CD1c-positive myeloid dendritic cell (primary cell): ENCODE measurements around the gene TSHZ2.

Experiments
- DNase-seq: peaks from one replicate; pipeline ENCODE4 v3.0.0-alpha.2; 2016; ENCODE audit errors: extremely low spot score

TSHZ2 gene

GRCh38 chr20:53283011-53283410 is 310.9 kb downstream of the TSHZ2 start:
- no peak for DNase-seq

DNA sequence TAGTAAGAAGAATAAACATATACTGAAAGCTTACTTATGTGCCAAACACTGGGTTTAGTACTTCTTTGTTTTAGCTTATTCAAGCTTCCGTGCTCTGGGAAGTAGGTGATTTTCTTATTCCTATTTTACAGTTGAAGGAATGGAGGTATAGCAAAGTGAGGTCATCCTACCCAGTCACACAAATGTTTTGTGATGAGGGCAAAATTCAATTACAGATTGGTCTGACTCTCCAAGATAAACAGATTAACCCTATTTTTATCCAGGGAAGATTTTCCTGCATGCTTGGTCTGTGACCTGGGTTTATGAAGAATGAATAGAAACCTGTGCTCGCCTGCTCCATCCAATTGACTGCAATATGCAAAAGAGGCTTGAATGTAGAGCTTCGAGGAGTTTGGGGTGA is 311.4 kb downstream of the TSHZ2 start:
- no peak for DNase-seq

DNA sequence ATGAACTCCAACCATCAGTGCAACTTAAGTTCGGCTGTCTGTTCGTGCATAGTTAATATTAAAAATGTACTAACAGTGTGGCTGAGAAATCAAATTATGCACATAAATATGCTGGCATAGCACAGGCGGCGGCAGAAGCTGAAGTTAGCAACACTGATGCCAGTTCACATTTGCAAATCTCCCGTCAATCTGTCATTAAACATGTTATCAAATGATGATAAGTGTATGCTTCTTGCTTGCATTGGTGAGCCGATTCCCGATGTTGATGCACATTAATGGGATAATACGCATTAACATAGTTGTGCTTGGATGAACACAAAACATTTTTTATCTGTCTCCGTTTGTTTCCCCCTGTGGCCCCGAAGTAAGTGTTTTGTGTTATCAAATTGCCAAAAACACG is 312.1 kb downstream of the TSHZ2 start:
- DNase-seq: no peak

GRCh38 chr20:53284696-53285095 is 312.5 kb downstream of the TSHZ2 start:
- DNase-seq: no peak

- DNase-seq: no peak
Observed at GRCh38 chr20:53287357-53288042, 315.3 kb downstream of the TSHZ2 start.

DNA sequence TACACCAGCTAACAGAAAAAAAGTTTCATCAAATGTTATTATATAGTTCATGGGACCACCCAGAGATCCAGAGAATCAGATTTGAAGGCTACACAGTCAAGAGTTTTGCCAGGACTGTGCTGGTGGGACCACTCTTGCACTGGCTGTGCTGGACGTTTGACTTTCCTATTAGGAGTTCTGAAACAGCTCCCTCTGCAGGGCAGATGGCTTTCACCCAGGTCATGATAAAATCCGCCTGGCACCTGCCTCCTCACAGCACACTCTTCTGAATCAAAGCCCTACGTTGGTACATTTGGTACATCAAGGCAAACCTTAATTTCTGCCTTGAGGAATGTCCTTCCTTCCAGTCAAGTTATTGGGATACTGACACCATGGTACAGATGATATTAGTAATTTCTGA is 319.4 kb downstream of the TSHZ2 start:
- DNase-seq: no peak

DNA sequence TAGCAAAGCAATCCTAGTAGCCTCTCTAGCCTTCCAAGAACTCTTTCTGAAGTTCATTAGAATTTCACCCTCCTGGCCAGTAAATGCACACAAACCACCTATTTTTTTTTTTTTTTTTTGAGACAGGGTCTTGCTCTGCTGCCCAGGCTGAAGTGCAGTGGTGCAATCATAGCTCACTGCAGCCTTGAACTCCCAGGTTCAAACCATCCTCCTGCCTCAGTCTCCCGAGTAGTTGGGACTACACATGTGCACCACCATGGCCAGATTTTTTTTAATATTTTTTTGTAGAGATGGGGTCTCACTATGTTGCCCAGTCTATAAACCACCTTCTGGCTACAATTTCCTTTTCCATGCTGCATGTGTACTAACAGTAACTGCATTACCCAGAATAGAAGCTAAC is 320.2 kb downstream of the TSHZ2 start:
- DNase-seq: no peak

DNA sequence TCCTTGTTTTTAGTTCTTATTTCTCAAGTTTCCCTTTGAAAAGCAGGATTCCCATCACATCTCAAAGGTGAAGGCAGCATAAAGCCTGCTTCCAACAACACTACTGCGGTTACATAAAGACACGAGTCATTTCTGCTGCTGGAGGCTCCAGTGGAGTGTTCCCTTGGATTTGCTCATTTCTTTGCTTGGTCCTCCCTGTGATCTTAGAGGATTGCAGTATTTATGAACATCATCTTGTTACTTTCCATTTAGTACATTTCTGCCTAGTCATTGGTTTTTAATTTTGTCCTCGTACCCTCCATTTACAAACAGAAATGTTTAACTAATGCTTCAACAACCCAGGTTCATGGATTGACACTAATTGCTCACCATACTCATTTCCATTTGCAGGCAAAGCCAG is 322.6 kb downstream of the TSHZ2 start:
- no peak for DNase-seq

DNA sequence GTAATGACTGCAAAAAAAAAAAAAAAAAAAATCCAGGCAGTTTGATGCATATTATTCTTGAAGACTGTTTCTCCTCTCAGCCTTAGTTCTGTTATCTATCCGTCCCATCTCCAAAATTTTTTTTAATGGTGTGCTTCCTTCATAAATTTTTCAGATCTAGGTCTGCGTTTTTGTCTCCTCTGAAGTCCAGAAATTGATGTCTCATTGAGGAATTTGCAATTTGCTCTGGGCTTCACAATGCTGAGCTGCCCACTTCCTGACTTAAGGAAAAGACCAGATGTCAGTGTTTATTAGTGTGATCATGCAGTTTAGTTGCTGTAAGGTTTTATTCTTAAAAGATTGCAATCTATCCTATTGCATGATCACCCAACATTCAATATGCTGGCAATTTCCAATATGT is 323.9 kb downstream of the TSHZ2 start:
- no peak for DNase-seq

GRCh38 chr20:53296451-53297153 is 324.4 kb downstream of the TSHZ2 start:
- no peak for DNase-seq

DNA sequence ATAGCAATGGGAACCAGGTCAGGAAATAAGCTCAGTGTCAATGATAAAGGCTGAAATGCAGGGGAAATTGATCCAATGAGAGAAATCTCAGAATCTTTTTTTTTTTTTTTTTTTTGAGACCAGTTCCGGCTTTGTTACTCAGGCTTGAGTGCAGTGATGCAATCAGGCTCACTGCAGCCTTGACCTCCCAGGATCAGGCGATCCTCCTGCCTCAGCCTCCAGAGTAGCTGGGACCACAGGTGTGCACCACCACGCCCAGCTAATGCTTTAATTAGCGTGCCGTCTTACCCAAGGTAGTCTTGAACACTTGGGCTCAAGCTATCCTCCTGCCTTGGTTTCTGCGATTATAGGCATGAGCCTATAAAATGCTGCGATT is 325.0 kb downstream of the TSHZ2 start:
- no peak for DNase-seq

- no peak for DNase-seq
Observed at GRCh38 chr20:53298260-53298659, 326.1 kb downstream of the TSHZ2 start.

DNA sequence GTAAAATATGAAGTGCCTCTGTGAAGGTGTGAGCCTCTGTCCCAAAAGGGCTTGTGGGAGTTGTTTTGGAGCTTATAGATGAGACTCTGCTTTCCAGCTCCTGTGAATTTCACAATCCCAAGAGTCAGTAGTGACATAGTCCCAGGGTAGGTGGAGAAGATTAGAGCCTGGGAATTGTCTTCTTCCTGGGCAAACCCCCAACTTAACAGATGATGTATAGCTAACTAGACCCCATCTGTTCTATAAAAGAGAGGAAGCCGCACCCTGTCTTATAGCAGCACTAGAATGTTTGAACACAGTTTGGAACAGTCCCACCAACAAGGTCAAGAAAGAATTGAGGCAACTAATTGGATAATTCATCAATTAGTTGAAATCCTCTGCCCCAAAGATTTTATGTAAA is 326.8 kb downstream of the TSHZ2 start:
- no peak for DNase-seq

- DNase-seq: no peak
Observed at GRCh38 chr20:53299831-53300230, 327.7 kb downstream of the TSHZ2 start.

DNA sequence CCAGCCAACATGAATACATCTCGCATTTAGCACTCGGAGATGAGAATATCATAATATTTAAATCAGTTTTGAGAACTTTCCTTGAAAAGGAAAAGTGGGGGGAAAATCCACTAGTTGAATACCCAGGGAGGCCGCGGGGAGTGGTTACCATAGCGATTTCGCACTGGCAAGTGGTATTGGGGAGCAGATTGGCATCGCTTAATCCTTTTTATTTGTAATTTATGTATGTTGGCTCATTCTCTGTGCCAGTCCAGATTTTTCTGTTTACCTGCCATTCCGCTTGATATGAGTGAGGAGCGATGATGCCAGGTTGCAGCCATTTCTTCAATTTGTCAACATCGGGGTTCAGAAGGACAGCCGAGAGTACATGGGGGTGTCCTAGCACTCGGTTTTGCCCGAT is 329.7 kb downstream of the TSHZ2 start:
- no peak for DNase-seq

- DNase-seq: no peak
Observed at GRCh38 chr20:53302695-53303412, 330.7 kb downstream of the TSHZ2 start.

GRCh38 chr20:53303413-53303760 is 331.2 kb downstream of the TSHZ2 start:
- DNase-seq: no peak

- DNase-seq: no peak
Observed at GRCh38 chr20:53304146-53304545, 332.0 kb downstream of the TSHZ2 start.

DNA sequence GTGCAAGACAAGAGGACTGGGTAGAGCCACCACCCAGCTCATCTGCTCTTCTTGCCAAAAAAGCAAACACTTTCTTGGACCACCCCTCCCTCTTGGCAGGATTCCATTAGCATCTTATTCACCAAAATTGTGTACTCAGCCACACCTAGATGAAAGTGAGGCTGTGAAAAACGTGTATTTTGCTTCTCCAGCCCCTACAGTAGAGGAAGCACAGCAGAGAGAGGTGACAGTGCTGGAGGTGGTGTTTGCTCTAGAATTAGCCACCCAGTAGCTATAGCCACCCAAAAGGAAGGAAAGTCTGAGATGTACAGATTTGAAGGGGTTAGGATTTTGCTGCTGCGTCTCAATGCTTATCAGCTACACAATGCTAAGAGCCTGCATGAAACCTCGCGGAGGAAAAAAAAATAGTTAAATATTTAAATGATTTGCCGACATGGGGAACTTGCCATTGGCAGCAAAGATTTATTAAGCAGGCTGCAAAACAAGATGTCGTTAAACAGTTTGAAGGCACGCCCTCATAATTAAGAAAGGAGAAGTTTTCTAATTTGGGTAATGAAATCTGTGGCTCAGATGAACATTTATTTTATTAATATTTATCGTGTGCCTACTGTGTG is 334.1 kb downstream of the TSHZ2 start:
- DNase-seq: no peak

- DNase-seq: no peak
Observed at GRCh38 chr20:53307964-53308597, 335.9 kb downstream of the TSHZ2 start.

DNA sequence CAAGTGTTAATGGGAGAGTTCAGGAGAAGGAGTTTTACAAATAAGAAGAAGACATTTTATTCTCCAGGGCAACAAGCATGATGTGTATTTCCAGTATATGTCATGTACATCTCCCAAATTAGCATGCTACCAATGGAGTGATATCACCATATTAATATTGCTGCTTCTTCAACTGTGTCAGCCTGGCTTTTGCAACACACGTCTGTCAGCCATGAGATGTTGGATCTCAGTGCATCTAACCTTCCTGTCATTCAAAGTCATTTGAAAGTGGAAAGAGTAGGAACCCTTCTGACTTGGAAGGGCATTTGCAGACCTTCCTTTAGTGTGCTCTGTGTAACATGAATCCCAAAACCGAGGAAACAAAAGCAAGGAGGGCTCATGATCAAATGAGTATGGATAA is 337.4 kb downstream of the TSHZ2 start:
- DNase-seq: no peak

DNA sequence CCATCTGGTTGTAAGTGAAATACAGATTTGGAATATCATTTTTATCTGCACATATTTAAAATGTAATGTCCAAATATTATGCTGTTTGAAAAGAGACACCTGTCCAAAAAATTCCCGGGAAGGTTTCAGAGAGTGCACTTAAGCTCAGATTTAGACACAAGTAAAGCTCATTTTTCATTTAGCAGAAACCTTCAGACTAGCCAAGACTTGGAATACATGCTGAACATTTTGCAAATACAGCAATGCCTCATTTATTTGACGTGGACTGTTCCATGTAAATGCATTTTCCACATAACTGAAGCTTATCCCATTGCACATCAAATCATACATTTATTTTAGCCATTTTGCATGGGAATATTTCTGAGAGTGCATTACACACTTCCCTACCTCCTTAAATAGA is 340.8 kb downstream of the TSHZ2 start:
- DNase-seq: no peak
